Cardiac atrium fibroblast (primary cell): ENCODE measurements around the gene TKTL1. TPM values are rescaled to one million over a fixed set of nuclear protein-coding genes. Genes with fewer than 3 reads are reported as not detected.

Experiments used
- total RNA-seq: library from RNA; depleted of rRNA; stranded (reverse); fragments of >200 nt; gene quantifications from 2 replicates; pipeline ENCODE4 v1.2.3, GENCODE V29; 2015

The TKTL1 gene
- total RNA-seq = not detected in 2 replicates

GRCh38 chrX:154295664-154296310 is at the start of gene TKTL1:
TSS of gene TKTL1 (plus strand) at chrX:154295795. CDS start at chrX:154295860, 65 bp downstream.

GRCh38 chrX:154257282-154257681 is 38.3 kb upstream of the TKTL1 start, which contains the start of gene OPN1MW3:
TSS of gene OPN1MW3 (plus strand) at chrX:154257582. CDS start at chrX:154257620, 38 bp downstream.

GRCh38 chrX:154294791-154295574 is 612 bp upstream of the TKTL1 start, which contains the start of gene TEX28:
TSS of gene TEX28 (minus strand) at chrX:154295124. CDS start at chrX:154292117, 3,007 bp downstream.

GRCh38 chrX:154374313-154375155 is 78.9 kb downstream of the TKTL1 start, which contains the start of gene FLNA:
TSS of gene FLNA (minus strand) at chrX:154374634. CDS start at chrX:154371245, 3,389 bp downstream.

GRCh38 chrX:154378799-154379568 is 83.4 kb downstream of the TKTL1 start, which contains the start of gene EMD:
TSS of gene EMD (plus strand) at chrX:154379295. CDS start at chrX:154379485, 190 bp downstream.

Other genes starting within 250 kb of the TKTL1 start
- 18.2 and 25.6 TPM in 2 replicates for gene MECP2, start 198.1 kb upstream of the TKTL1 start, total RNA-seq
- not detected in 2 replicates for gene OPN1LW, start 151.6 kb upstream of the TKTL1 start, total RNA-seq
- gene OPN1MW, start 113.2 kb upstream of the TKTL1 start, total RNA-seq = not detected in 2 replicates
- not detected in 2 replicates for gene OPN1MW2, start 76.0 kb upstream of the TKTL1 start, total RNA-seq
- gene OPN1MW3, start 38.2 kb upstream of the TKTL1 start, total RNA-seq = not detected in 2 replicates
- not detected in 2 replicates for gene TEX28, start 671 bp upstream of the TKTL1 start, total RNA-seq
- 1,709 and 1,856 TPM in 2 replicates for gene FLNA, start 78.8 kb downstream of the TKTL1 start, total RNA-seq
- 54.3 and 54.6 TPM in 2 replicates for gene EMD, start 83.5 kb downstream of the TKTL1 start, total RNA-seq
- 8,491 and 9,302 TPM in 2 replicates for gene RPL10, start 102.6 kb downstream of the TKTL1 start, total RNA-seq
- gene DNASE1L1, start 113.5 kb downstream of the TKTL1 start, total RNA-seq = 35.8 and 45.7 TPM in 2 replicates
- 19.1 and 28.9 TPM in 2 replicates for gene TAFAZZIN, start 115.7 kb downstream of the TKTL1 start, total RNA-seq
- gene ATP6AP1, start 132.9 kb downstream of the TKTL1 start, total RNA-seq = 43.1 and 68.5 TPM in 2 replicates
- 131 TPM in 2 replicates for gene GDI1, start 141.4 kb downstream of the TKTL1 start, total RNA-seq
- 54.2 and 83.9 TPM in 2 replicates for gene FAM50A, start 148.3 kb downstream of the TKTL1 start, total RNA-seq
- 16.4 and 27.9 TPM in 2 replicates for gene PLXNA3, start 162.5 kb downstream of the TKTL1 start, total RNA-seq
- 37.9 and 38.1 TPM in 2 replicates for gene LAGE3, start 183.5 kb downstream of the TKTL1 start, total RNA-seq
- 29.8 and 54.5 TPM in 2 replicates for gene UBL4A, start 190.8 kb downstream of the TKTL1 start, total RNA-seq
- gene SLC10A3, start 194.8 kb downstream of the TKTL1 start, total RNA-seq = 35.5 and 50.5 TPM in 2 replicates
- gene FAM3A, start 220.4 kb downstream of the TKTL1 start, total RNA-seq = 43.1 and 44.9 TPM in 2 replicates